K562 (cell line): Measurements from ENCODE around the gene CEBPA. TPM values are rescaled to one million over a fixed set of nuclear protein-coding genes. Genes with fewer than 3 reads are reported as not detected.

Experiments used
- ATAC-seq: fragments of 200-7000 bp; cut with Tn5 transposase; 3 replicates; pipeline ENCODE4 v1.9.1; 2020; ENCODE audit warnings: moderate library complexity
- BruUV-seq: library from RNA; stranded (reverse); fragments of 400-500 nt; replicated peaks from 2 replicates; lab custom pipeline; 2021; lab: Mats Ljungman, UMichigan
- CTCF ChIA-PET: fragments of 300-600 bp; formaldehyde crosslinking; extraction: SDS; loops from one replicate; lab custom pipeline; 2021; ENCODE audit warnings: low intra/inter-chr PET ratio; lab: Yijun Ruan, JAX
- POLR2A ChIA-PET: fragments of 300-600, 350-650 bp; sonication (Branson Sonifier 250); formaldehyde crosslinking; extraction: SDS; loops from one replicate; lab custom pipeline; 2021; ENCODE audit warnings: antibody characterized with exemption, inconsistent platforms; lab: Yijun Ruan, JAX
- DNase-seq, 4 experiments: peaks; one replicate each; pipeline versions ENCODE4 v3.0.0 to v3.0.0-alpha.2; 2011 to 2018; ENCODE audit warnings: low spot score in 3 of 4, mixed read lengths in 3 of 4; ENCODE audit errors: extremely low read depth in 1 of 4
- FAIRE-seq: peaks from 2 replicates; lab custom pipeline; 2011; peaks lifted over from hg19 to GRCh38; lab: Jason Lieb, UNC
- H2AFZ ChIP-seq: 2 replicates; pipeline ENCODE4 v1.6.0; 2011; ENCODE audit warnings: low read depth, low read length, control low read depth, inconsistent platforms
- H3K27ac ChIP-seq: fragments of 200-600 bp; 3 replicates; pipeline ENCODE4 v1.8.0; 2011; ENCODE audit warnings: low read depth, mild to moderate bottlenecking, control low read depth, inconsistent platforms, low read length, moderate library complexity, mixed read lengths; ENCODE audit errors: extremely low read depth
- H3K27me3 ChIP-seq, 2 experiments: fragments of 300-600 bp in 1 of 2; 2 replicates in 1 of 2; 3 replicates in 1 of 2; pipeline versions ENCODE4 v1.6.0 to v1.8.0; 2011; ENCODE audit warnings: inconsistent platforms in 2 of 2, low read length in 2 of 2, mild to moderate bottlenecking in 1 of 2, mixed read lengths in 1 of 2, moderate library complexity in 1 of 2; ENCODE audit not compliant: control insufficient read depth in 2 of 2, insufficient read depth in 2 of 2
- H3K36me3 ChIP-seq: fragments of 300-600 bp; 3 replicates; pipeline ENCODE4 v1.8.0; 2011; ENCODE audit warnings: mild to moderate bottlenecking, low read length, inconsistent platforms; ENCODE audit not compliant: control insufficient read depth, insufficient read depth
- H3K4me1 ChIP-seq, 2 experiments: fragments of 200-600 bp in 1 of 2; replicated peaks in 1 of 2; 2 replicates in 1 of 2; 3 replicates in 1 of 2; pipeline versions ENCODE4 v1.5.1 to v1.8.0; 2011; ENCODE audit warnings: inconsistent platforms in 2 of 2, low read length in 2 of 2, mild to moderate bottlenecking in 1 of 2, mixed read lengths in 1 of 2, moderate library complexity in 1 of 2; ENCODE audit not compliant: control insufficient read depth in 2 of 2, insufficient read depth in 2 of 2
- H3K4me2 ChIP-seq: 2 replicates; pipeline ENCODE4 v1.6.1; 2011; ENCODE audit warnings: low read length, control low read depth, inconsistent platforms, mixed read lengths; ENCODE audit not compliant: insufficient read depth
- H3K4me3 ChIP-seq: fragments of 200-600 bp; sonication (generic), shearing (Covaris generic); 2 replicates; pipeline ENCODE4 v1.5.1; 2016; ENCODE audit warnings: control low read depth, inconsistent platforms
- H3K79me2 ChIP-seq: fragments of 200-600 bp; 3 replicates; pipeline ENCODE4 v1.8.0; 2011; ENCODE audit warnings: low read length, inconsistent platforms; ENCODE audit not compliant: control insufficient read depth, insufficient read depth
- H3K9ac ChIP-seq, 2 experiments: 2 replicates each; pipeline versions ENCODE4 v1.6.0 to v1.6.1; 2011; ENCODE audit warnings: low read depth in 2 of 2, low read length in 2 of 2, control low read depth in 1 of 2, inconsistent platforms in 1 of 2, mild to moderate bottlenecking in 1 of 2, mixed read lengths in 1 of 2; ENCODE audit not compliant: insufficient read depth in 1 of 2
- H3K9me1 ChIP-seq: one replicate; pipeline ENCODE4 v1.6.0; 2011; ENCODE audit warnings: inconsistent platforms, mild to moderate bottlenecking, low read length, moderate library complexity; ENCODE audit not compliant: control insufficient read depth, insufficient read depth
- H3K9me3 ChIP-seq: replicated peaks from 2 replicates; pipeline ENCODE4 v1.5.1; 2011; ENCODE audit warnings: low read depth, low read length, inconsistent platforms; ENCODE audit not compliant: control insufficient read depth, insufficient read depth
- H4K20me1 ChIP-seq: replicated peaks from 2 replicates; pipeline ENCODE4 v1.6.1; 2011; ENCODE audit warnings: low read length, inconsistent platforms, mixed read lengths; ENCODE audit not compliant: control insufficient read depth, insufficient read depth
- BDP1 ChIP-seq: IDR thresholded peaks from 3 replicates; pipeline ENCODE4 v1.6.1; 2011; ENCODE audit not compliant: insufficient read length, insufficient read depth
- HDAC8 ChIP-seq: fragments of 450-650 bp; IDR thresholded peaks from 2 replicates; pipeline ENCODE4 v1.6.1; 2016; ENCODE audit warnings: mild to moderate bottlenecking, missing genetic modification characterization, moderate library complexity, missing compliant biosample characterization
- KLF6 ChIP-seq: fragments of 250-450 bp; sonication (Bioruptor Pico); IDR thresholded peaks from 2 replicates; pipeline ENCODE4 v1.4.0; 2020; ENCODE audit warnings: mild to moderate bottlenecking, moderate library complexity, borderline replicate concordance
- NR1H2 ChIP-seq: sonication (generic); formaldehyde crosslinking; IDR thresholded peaks from 2 replicates; pipeline ENCODE4 v1.4.0; 2020; ENCODE audit warnings: mild to moderate bottlenecking, missing genetic modification reagents
- POLR3A ChIP-seq: IDR thresholded peaks from 2 replicates; pipeline ENCODE4 v1.6.1; 2011; ENCODE audit warnings: borderline replicate concordance, mild to moderate bottlenecking, moderate library complexity; ENCODE audit not compliant: insufficient read length, insufficient read depth; ENCODE audit errors: extremely low read depth
- SRSF1 ChIP-seq: fragments of 200-400 bp; formaldehyde crosslinking; IDR thresholded peaks from 2 replicates; pipeline ENCODE4 v1.6.1; 2017; ENCODE audit warnings: mild to moderate bottlenecking, low read depth, low read length, moderate library complexity
- SRSF7 ChIP-seq: fragments of 200-400 bp; formaldehyde crosslinking; optimal IDR thresholded peaks from 2 replicates; pipeline ENCODE3; 2017; ENCODE audit warnings: mild to moderate bottlenecking, low read depth, low read length
- ZFP36 ChIP-seq: fragments of 150-350 bp; IDR thresholded peaks from 2 replicates; pipeline ENCODE4 v1.6.1; 2018; ENCODE audit warnings: low read length, low read depth; ENCODE audit not compliant: partially characterized antibody
- ZNF239 ChIP-seq: fragments of 250-450 bp; sonication (Bioruptor Pico); IDR thresholded peaks from 2 replicates; pipeline ENCODE4 v1.4.0; 2020; ENCODE audit warnings: mild to moderate bottlenecking
- WGBS: fragments of 100-300 bp; shearing (Covaris generic); methylation state at CpG from one replicate; pipeline ENCODE4 v1.1.6; 2016; ENCODE audit warnings: low coverage, mixed read lengths; ENCODE audit not compliant: insufficient coverage; ENCODE audit errors: missing lambda C conversion rate; 5-methylcytosine and 5-hydroxymethylcytosine counted together
- in situ Hi-C: fragments of 300-500 bp; cut with MboI; formaldehyde crosslinking; loops from 4 replicates; pipeline ENCODE4 v1.15.0; 2018; ENCODE audit warnings: inconsistent platforms, mixed read lengths
- intact Hi-C: fragments of 100-400 bp; cut with micrococcal nuclease; formaldehyde crosslinking; loops from 2 replicates; pipeline ENCODE4 v1.14.2; 2022
- polyA plus RNA-seq, 8 experiments: library from polyadenylated mRNA; depleted of rRNA in 4 of 8; stranded (reverse) in 5 of 8; unstranded in 3 of 8; fragments of >200 nt; fragmentation: Nextera tagmentation in 2 of 8; fragmentation: Illumina TruSeq in 1 of 8; extraction: Ambion mirVana in 2 of 8; extraction: Trizol in 1 of 8; gene quantifications; 2 replicates each; pipeline versions ENCODE4 v1.2.1 to v1.2.3, GENCODE V29; 2011 to 2014; ENCODE audit warnings: inconsistent platforms in 1 of 8, missing spikeins in 1 of 8
- total RNA-seq, 7 experiments: library from RNA; depleted of rRNA in 6 of 7; stranded (reverse); fragments of >200 nt in 6 of 7; fragmentation: Illumina TruSeq in 2 of 7; extraction: Trizol in 2 of 7; gene quantifications; 2 replicates each; pipeline versions ENCODE4 v1.2.1 to v1.2.3, GENCODE V29; 2011 to 2021; ENCODE audit warnings: low replicate concordance in 1 of 7
- TF ChIP-seq, protein P1 (sequence below), 2 experiments: fragments of 150-350 bp in 1 of 2; IDR thresholded peaks; 2 replicates each; pipeline ENCODE4 v1.6.1; 2012 to 2016; ENCODE audit warnings: low read depth in 2 of 2, low read length in 2 of 2, mild to moderate bottlenecking in 1 of 2, moderate library complexity in 1 of 2
- TF ChIP-seq, protein P2 (sequence below), 2 experiments: fragments of 450-650 bp; conservative IDR thresholded peaks; 2 replicates each; pipeline ENCODE4 v1.6.1; 2017; ENCODE audit warnings: mild to moderate bottlenecking in 2 of 2, moderate library complexity in 2 of 2

The CEBPA gene
- total and polyA plus RNA-seq, 9 of the 15 experiments (the other 6 are each of a cell fraction or from before 2014, with no cell fraction given), result 0.03 to 0.59 (median 0.15) TPM; not detected in 2

DNA sequence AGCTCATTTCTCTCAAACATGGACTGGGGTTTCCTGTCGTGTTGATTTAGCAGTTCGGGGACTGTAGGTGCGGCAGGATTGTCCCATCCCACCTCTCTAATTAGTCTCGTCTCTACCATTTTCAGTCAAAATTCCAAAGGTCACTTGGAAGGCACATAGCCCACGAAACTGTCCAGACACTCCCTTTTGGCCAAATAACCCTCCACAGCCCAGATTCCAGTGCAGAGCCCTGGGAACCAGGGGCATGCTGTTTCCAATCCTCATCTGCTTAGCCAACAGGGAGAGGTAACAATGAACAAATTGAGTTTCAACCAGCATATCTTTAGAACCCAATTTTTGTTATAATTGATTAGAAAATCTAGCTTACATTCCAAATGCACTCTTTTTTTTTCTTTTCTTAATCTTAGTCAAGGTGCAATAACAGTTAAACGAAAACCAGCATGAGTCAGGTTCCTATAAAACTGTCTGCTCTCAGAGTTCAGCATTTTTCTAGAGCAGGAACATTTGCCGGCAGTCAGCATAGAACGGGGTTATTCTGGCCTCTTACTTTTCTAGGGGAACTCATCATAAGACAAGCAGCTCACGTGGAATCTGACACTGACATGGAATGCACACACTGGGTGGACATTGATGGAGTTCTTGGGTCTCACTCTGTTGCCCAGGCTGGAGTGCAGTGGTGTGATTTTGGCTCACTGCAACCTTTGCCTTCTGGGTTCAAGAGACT, 14.4 kb upstream of the CEBPA start:
- TF ChIP-seq, protein P1, sequence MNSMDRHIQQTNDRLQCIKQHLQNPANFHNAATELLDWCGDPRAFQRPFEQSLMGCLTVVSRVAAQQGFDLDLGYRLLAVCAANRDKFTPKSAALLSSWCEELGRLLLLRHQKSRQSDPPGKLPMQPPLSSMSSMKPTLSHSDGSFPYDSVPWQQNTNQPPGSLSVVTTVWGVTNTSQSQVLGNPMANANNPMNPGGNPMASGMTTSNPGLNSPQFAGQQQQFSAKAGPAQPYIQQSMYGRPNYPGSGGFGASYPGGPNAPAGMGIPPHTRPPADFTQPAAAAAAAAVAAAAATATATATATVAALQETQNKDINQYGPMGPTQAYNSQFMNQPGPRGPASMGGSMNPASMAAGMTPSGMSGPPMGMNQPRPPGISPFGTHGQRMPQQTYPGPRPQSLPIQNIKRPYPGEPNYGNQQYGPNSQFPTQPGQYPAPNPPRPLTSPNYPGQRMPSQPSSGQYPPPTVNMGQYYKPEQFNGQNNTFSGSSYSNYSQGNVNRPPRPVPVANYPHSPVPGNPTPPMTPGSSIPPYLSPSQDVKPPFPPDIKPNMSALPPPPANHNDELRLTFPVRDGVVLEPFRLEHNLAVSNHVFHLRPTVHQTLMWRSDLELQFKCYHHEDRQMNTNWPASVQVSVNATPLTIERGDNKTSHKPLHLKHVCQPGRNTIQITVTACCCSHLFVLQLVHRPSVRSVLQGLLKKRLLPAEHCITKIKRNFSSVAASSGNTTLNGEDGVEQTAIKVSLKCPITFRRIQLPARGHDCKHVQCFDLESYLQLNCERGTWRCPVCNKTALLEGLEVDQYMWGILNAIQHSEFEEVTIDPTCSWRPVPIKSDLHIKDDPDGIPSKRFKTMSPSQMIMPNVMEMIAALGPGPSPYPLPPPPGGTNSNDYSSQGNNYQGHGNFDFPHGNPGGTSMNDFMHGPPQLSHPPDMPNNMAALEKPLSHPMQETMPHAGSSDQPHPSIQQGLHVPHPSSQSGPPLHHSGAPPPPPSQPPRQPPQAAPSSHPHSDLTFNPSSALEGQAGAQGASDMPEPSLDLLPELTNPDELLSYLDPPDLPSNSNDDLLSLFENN (IDR thresholded peaks at IDR 0.05; ENCODE audit: low read depth in 2 of 2, low read length in 2 of 2), result no peak
- TF ChIP-seq BDP1, result no peak
- no peak for TF ChIP-seq ZNF239 (CRISPR knock-in tag)
- TF ChIP-seq HDAC8 (tag), result no peak
- no peak for TF ChIP-seq KLF6 (CRISPR knock-in tag)
- no peak for TF ChIP-seq ZFP36
- no peak for TF ChIP-seq NR1H2 (CRISPR knock-in tag)
- TF ChIP-seq POLR3A, result no peak
- TF ChIP-seq, protein P2, sequence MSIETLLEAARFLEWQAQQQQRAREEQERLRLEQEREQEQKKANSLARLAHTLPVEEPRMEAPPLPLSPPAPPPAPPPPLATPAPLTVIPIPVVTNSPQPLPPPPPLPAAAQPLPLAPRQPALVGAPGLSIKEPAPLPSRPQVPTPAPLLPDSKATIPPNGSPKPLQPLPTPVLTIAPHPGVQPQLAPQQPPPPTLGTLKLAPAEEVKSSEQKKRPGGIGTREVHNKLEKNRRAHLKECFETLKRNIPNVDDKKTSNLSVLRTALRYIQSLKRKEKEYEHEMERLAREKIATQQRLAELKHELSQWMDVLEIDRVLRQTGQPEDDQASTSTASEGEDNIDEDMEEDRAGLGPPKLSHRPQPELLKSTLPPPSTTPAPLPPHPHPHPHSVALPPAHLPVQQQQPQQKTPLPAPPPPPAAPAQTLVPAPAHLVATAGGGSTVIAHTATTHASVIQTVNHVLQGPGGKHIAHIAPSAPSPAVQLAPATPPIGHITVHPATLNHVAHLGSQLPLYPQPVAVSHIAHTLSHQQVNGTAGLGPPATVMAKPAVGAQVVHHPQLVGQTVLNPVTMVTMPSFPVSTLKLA (conservative IDR thresholded peaks at IDR 0.05), result no peak
- no peak for TF ChIP-seq SRSF7
- no peak for TF ChIP-seq SRSF1
- TF ChIP-seq, all 486 proteins: peak for 0
- peaks cover 4 to 12% of the 10 kb centered on the region in 2 experiments; a peak in 4 of 5 replicates for H3K27me3 ChIP-seq
- intact Hi-C loops, result no loop called here
- CTCF ChIA-PET, result no interaction called here
- no peaks in the 10 kb centered on the region for H3K9me3 ChIP-seq
- no peaks in the 10 kb centered on the region for H3K9me1 ChIP-seq
- no peaks in the 10 kb centered on the region for H3K79me2 ChIP-seq
- BruUV-seq, result no TSS peak
- H3K4me3 ChIP-seq, result no peak overlapping the region
- POLR2A ChIA-PET, result interaction anchor here (0.6 to 1.1 kb wide), 2 partner anchors 10 to 550 kb away, joined by 3 read pairs; no protein-coding TSS in a partner anchor
- WGBS, result 1% methylated on average over 9 of the region's 9 CpGs
- DNase-seq (no peak), FAIRE-seq (no peak), ATAC-seq (no peak)
- no peak overlapping the region for H2AFZ ChIP-seq
- no peak overlapping the region for H3K9ac ChIP-seq
- H3K4me1 ChIP-seq, result no peaks in the 10 kb centered on the region
- in situ Hi-C loops, result no loop called here
- no peaks in the 10 kb centered on the region for H3K36me3 ChIP-seq
- H3K4me2 ChIP-seq, result no peak overlapping the region
- H4K20me1 ChIP-seq, result no peaks in the 10 kb centered on the region
- H3K27ac ChIP-seq, result no peak overlapping the region
